Measurements from ENCODE around the gene OR6Y1. TPM values are rescaled to one million over a fixed set of nuclear protein-coding genes. Genes with fewer than 3 reads are reported as not detected.

OR6Y1 gene
- total RNA-seq, 1 donor from 2014 or later, result not detected

GRCh38 chr1:158572226-158572625 is 18.0 kb upstream of the OR6Y1 start:
- no peaks in the 10 kb centered on the region for H3K36me3 ChIP-seq (ENCODE audit: control insufficient read depth, insufficient read depth, low read length)
- no peak overlapping the region for H3K4me3 ChIP-seq (ENCODE audit: low read depth, low read length)
- TF ChIP-seq, protein P1, sequence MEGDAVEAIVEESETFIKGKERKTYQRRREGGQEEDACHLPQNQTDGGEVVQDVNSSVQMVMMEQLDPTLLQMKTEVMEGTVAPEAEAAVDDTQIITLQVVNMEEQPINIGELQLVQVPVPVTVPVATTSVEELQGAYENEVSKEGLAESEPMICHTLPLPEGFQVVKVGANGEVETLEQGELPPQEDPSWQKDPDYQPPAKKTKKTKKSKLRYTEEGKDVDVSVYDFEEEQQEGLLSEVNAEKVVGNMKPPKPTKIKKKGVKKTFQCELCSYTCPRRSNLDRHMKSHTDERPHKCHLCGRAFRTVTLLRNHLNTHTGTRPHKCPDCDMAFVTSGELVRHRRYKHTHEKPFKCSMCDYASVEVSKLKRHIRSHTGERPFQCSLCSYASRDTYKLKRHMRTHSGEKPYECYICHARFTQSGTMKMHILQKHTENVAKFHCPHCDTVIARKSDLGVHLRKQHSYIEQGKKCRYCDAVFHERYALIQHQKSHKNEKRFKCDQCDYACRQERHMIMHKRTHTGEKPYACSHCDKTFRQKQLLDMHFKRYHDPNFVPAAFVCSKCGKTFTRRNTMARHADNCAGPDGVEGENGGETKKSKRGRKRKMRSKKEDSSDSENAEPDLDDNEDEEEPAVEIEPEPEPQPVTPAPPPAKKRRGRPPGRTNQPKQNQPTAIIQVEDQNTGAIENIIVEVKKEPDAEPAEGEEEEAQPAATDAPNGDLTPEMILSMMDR (IDR thresholded peaks at IDR 0.05; ENCODE audit: insufficient read depth, low read length, poor library complexity, severe bottlenecking), result no peak
- no peak for DNase-seq (ENCODE audit: low read depth)
- no peaks in the 10 kb centered on the region for H3K27me3 ChIP-seq (ENCODE audit: control insufficient read depth, insufficient read depth, low read length)

DNA sequence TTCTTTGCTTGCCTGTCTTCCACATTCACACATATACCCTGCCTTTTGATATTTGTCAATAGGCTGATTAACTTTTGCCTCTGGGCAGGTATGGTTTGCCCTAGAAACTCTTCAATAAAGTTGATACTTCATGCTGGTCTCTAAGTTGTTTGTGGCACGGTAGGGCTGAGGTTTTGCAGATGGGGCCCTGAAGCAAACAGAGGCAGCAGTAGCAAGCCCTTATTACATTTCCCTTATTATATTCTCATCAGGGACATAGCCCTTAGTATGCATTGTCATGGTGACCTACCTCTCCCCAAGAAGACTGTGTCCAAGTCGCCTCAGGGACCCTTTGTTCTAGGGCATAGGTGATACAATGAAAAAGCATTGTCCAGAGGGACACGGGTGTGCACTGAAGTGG is 16.3 kb upstream of the OR6Y1 start, which contains the start of gene OR6P1:
TSS of gene OR6P1 (minus strand) at position 101 of the 400 bp plus-strand sequence. CDS start 6,976 bp downstream, outside the sequence.
- H3K4me3 ChIP-seq (ENCODE audit: low read depth, low read length), result no peak within 1 kb of the TSS
- no peaks in the 10 kb centered on the region for H3K27me3 ChIP-seq (ENCODE audit: control insufficient read depth, insufficient read depth, low read length)
- DNase-seq (ENCODE audit: low read depth), result no peak
- TF ChIP-seq, protein P1 (IDR thresholded peaks at IDR 0.05; ENCODE audit: insufficient read depth, low read length, poor library complexity, severe bottlenecking), result no peak
- no peaks in the 10 kb centered on the region for H3K36me3 ChIP-seq (ENCODE audit: control insufficient read depth, insufficient read depth, low read length)

DNA sequence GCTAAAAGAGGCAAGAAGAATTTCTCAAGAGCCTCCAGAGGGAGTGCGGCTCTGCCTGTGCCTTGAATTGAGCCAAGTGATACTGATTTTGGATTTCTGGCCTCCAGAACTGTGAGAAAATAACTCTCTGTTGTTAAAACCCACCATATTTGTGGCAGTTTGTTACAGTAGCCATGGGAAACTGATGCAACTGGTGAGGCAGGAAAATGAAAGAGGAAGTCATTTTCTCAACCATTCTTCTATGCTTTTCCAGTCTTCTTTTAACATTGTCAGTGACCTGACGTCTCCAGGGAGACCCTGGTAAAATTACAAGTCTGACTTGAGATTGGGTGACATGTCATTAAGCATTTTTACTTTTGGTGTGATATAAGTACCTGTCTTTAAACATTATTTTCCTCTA is 10.4 kb upstream of the OR6Y1 start:
- Histone ChIP-seq H3K4me3 (ENCODE audit: low read depth, low read length) (no peak overlapping the region), H3K36me3 (ENCODE audit: control insufficient read depth, insufficient read depth, low read length) (no peaks in the 10 kb centered on the region), H3K27me3 (ENCODE audit: control insufficient read depth, insufficient read depth, low read length) (no peaks in the 10 kb centered on the region)
- TF ChIP-seq, protein P1 (IDR thresholded peaks at IDR 0.05; ENCODE audit: insufficient read depth, low read length, poor library complexity, severe bottlenecking), result no peak
- DNase-seq (ENCODE audit: low read depth), result no peak

DNA sequence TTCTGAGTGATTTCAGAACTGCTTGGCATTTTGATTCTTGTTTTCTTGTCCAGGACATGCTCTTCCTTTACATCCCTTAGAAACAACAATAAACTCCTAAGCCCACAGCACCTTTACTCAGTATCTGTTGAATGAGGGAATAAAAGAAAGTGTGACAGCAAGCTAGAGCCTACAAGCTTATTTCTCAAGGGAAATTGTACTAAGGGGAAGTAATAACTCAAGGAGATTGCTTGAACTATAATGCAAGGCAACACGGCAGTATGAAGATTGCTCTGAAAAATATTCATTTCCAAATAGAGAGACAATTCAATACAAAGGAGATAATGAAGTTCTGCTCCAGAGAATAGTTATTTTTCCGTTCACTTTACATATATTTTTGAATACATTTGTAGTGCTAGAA is 9.6 kb upstream of the OR6Y1 start:
- TF ChIP-seq, protein P1 (IDR thresholded peaks at IDR 0.05; ENCODE audit: insufficient read depth, low read length, poor library complexity, severe bottlenecking), result no peak
- H3K27me3 ChIP-seq (ENCODE audit: control insufficient read depth, insufficient read depth, low read length), result no peaks in the 10 kb centered on the region
- DNase-seq (ENCODE audit: low read depth), result no peak
- H3K36me3 ChIP-seq (ENCODE audit: control insufficient read depth, insufficient read depth, low read length), result no peaks in the 10 kb centered on the region
- H3K4me3 ChIP-seq (ENCODE audit: low read depth, low read length), result no peak overlapping the region

DNA sequence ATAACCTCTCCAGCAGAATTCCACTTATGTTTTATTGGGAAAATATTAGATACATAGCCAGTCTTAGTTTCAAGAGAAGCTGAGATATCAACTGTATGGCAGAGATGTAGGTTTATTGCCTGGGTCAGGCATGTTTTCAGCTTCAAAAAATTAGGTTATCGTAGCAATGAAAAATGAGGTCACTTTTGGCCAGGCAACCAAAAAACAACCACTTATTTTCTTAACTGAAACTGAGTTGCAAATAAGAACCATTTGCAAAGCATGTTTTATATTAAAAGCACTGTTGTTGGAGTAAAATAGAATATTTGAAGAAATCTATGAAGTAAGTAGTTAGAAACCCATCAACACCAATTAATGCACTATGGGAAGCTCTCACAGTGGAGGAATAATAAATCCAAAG is 5.5 kb upstream of the OR6Y1 start:
- Histone ChIP-seq H3K27me3 (ENCODE audit: control insufficient read depth, insufficient read depth, low read length) (no peaks in the 10 kb centered on the region), H3K36me3 (ENCODE audit: control insufficient read depth, insufficient read depth, low read length) (no peaks in the 10 kb centered on the region), H3K4me3 (ENCODE audit: low read depth, low read length) (no peak overlapping the region)
- TF ChIP-seq, protein P1 (IDR thresholded peaks at IDR 0.05; ENCODE audit: insufficient read depth, low read length, poor library complexity, severe bottlenecking), result no peak
- no peak for DNase-seq (ENCODE audit: low read depth)

- Histone ChIP-seq H3K27me3 (ENCODE audit: control insufficient read depth, insufficient read depth, low read length) (no peaks in the 10 kb centered on the region), H3K4me3 (ENCODE audit: low read depth, low read length) (no peak overlapping the region), H3K36me3 (ENCODE audit: control insufficient read depth, insufficient read depth, low read length) (no peaks in the 10 kb centered on the region)
- DNase-seq (ENCODE audit: low read depth), result no peak
- TF ChIP-seq, protein P1 (IDR thresholded peaks at IDR 0.05; ENCODE audit: insufficient read depth, low read length, poor library complexity, severe bottlenecking), result no peak
Measured at GRCh38 chr1:158552296-158552695, 1.9 kb downstream of the OR6Y1 start.

All from kidney epithelial cell (primary cell).